Measurements from ENCODE around the gene TMEM238.
"Not testable (repeated sequence)": the region's sequence is repeated elsewhere in the genome, so short reads cannot be mapped to it uniquely, and the experiment has no call there.

The TMEM238 gene

GRCh38 chr19:55336101-55336500 lies 48.0 kb downstream of the TMEM238 start:
- DNase-seq: no peak

DNA sequence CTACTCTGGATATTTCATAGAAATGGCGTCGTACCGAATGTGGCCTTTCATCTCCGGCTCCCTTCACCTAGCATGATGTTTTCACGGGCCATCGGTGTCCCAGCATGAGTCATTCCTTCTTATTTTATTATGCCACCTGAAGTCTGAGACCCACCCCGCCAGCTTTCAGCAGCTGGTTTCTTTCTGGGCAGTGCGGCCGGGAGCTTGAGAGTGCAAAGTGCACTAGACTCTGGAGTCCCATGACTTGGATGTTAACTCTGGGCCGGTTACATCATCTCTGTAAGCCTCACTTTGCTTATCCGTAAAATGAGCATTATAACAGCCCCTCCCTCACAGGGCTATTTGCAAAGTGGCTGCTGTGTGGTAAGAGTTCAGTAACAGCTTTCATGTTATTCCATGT lies 50.2 kb downstream of the TMEM238 start:
- DNase-seq: no peak

DNA sequence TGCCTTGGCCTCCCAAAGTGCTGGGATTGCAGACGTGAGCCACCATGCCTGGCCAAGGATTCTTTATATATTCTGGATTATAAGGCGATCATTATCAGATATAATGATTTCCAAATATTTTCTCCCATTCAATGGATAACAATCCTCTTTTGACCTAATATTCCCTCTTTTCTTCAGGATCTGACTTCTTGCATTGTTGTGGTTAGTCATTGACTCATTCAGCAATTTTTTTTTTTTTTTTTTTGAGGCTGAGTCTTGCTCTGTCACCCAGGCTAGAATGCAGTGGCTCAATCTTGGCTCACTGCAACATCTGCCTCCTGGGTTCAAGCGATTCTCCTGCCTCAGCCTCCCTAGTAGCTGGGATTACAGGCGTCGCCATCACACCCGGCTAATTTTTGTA lies 54.3 kb downstream of the TMEM238 start:
- not testable (repeated sequence) for DNase-seq
